HepG2 (cell line): Measurements from ENCODE around the gene EMC1. TPM values are rescaled to one million over a fixed set of nuclear protein-coding genes. Genes with fewer than 3 reads are reported as not detected.

Experiments
- AKAP8 ChIP-seq: sonication (generic); formaldehyde crosslinking; IDR thresholded peaks from 2 replicates; pipeline ENCODE4 v1.5.1; 2020; ENCODE audit warnings: mild to moderate bottlenecking, missing genetic modification reagents
- CENPT ChIP-seq: sonication (generic); formaldehyde crosslinking; IDR thresholded peaks from 2 replicates; pipeline ENCODE4 v1.8.0; 2022; ENCODE audit warnings: low read depth, mild to moderate bottlenecking, moderate library complexity, missing genetic modification reagents
- CREM ChIP-seq, 2 experiments: sonication (generic) in 1 of 2; formaldehyde crosslinking in 1 of 2; IDR thresholded peaks; 2 replicates each; pipeline versions ENCODE4 v1.4.0 to v1.6.1; 2016 to 2020; ENCODE audit warnings: antibody characterized with exemption in 1 of 2, mild to moderate bottlenecking in 1 of 2, missing genetic modification reagents in 1 of 2
- ERF ChIP-seq: IDR thresholded peaks from 2 replicates; pipeline ENCODE4 v1.6.1; 2018; ENCODE audit warnings: missing biosample characterization, missing genetic modification reagents
- KLF9 ChIP-seq: IDR thresholded peaks from 2 replicates; pipeline ENCODE4 v1.6.1; 2016; ENCODE audit warnings: low read depth
- NRL ChIP-seq: sonication (generic); formaldehyde crosslinking; IDR thresholded peaks from 2 replicates; pipeline ENCODE4 v1.5.0; 2020; ENCODE audit warnings: missing genetic modification reagents, mild to moderate bottlenecking, moderate library complexity, borderline replicate concordance
- SMAD3 ChIP-seq: sonication (generic); formaldehyde crosslinking; IDR thresholded peaks from 2 replicates; pipeline ENCODE4 v1.4.0; 2020; ENCODE audit warnings: missing genetic modification reagents
- TAF1 ChIP-seq: sonication (generic); formaldehyde crosslinking; IDR thresholded peaks from 2 replicates; pipeline ENCODE4 v1.4.0; 2020; ENCODE audit warnings: missing genetic modification reagents
- TMF1 ChIP-seq: sonication (generic); formaldehyde crosslinking; IDR thresholded peaks from 2 replicates; pipeline ENCODE4 v1.8.1; 2022; ENCODE audit warnings: low read depth, missing genetic modification reagents
- WIZ ChIP-seq: sonication (generic); formaldehyde crosslinking; IDR thresholded peaks from 2 replicates; pipeline ENCODE4 v1.5.1; 2020; ENCODE audit warnings: mild to moderate bottlenecking, missing genetic modification reagents
- ZFP62 ChIP-seq: sonication (generic); formaldehyde crosslinking; IDR thresholded peaks from 2 replicates; pipeline ENCODE4 v1.4.0; 2020; ENCODE audit warnings: missing genetic modification reagents
- ZFP90 ChIP-seq: sonication (generic); formaldehyde crosslinking; IDR thresholded peaks from 2 replicates; pipeline ENCODE4 v1.8.0; 2022; ENCODE audit warnings: missing genetic modification reagents, mild to moderate bottlenecking, inconsistent platforms, borderline replicate concordance
- ZKSCAN5 ChIP-seq: sonication (generic); formaldehyde crosslinking; IDR thresholded peaks from 2 replicates; pipeline ENCODE4 v1.5.1; 2020; ENCODE audit warnings: mild to moderate bottlenecking, missing genetic modification reagents
- ZNF20 ChIP-seq: sonication (generic); formaldehyde crosslinking; IDR thresholded peaks from 2 replicates; pipeline ENCODE4 v1.4.0; 2020; ENCODE audit warnings: mild to moderate bottlenecking, moderate library complexity, missing genetic modification reagents
- ZNF225 ChIP-seq: sonication (generic); formaldehyde crosslinking; IDR thresholded peaks from 2 replicates; pipeline ENCODE4 v1.4.0; 2020; ENCODE audit warnings: mild to moderate bottlenecking, missing genetic modification reagents
- ZNF30 ChIP-seq: sonication (generic); formaldehyde crosslinking; IDR thresholded peaks from 2 replicates; pipeline ENCODE4 v1.5.0; 2020; ENCODE audit warnings: mild to moderate bottlenecking, missing genetic modification reagents
- ZSCAN30 ChIP-seq: sonication (generic); formaldehyde crosslinking; IDR thresholded peaks from 2 replicates; pipeline ENCODE4 v1.5.0; 2020; ENCODE audit warnings: mild to moderate bottlenecking, missing genetic modification reagents
- polyA plus RNA-seq, 8 experiments: library from polyadenylated mRNA; depleted of rRNA in 3 of 8; stranded (reverse) in 7 of 8; unstranded in 1 of 8; fragments of >200 nt; fragmentation: Illumina TruSeq in 4 of 8; extraction: Trizol in 4 of 8; gene quantifications; 2 replicates each; pipeline versions ENCODE4 v1.2.1 to v1.2.3, GENCODE V29; 2011 to 2016; ENCODE audit warnings: low read depth in 4 of 8, missing spikeins in 1 of 8, mixed read lengths in 1 of 8; ENCODE audit not compliant: insufficient read depth in 1 of 8
- total RNA-seq, 5 experiments: library from RNA; depleted of rRNA; stranded (reverse); fragments of >200 nt; fragmentation: Illumina TruSeq; extraction: Trizol; gene quantifications; 2 replicates each; pipeline ENCODE4 v1.2.3, GENCODE V29; 2016; ENCODE audit warnings: low read depth in 1 of 5
- TF ChIP-seq, protein P1 (sequence below): sonication (generic); formaldehyde crosslinking; IDR thresholded peaks from 2 replicates; pipeline ENCODE4 v1.4.0; 2020; ENCODE audit warnings: missing genetic modification reagents, borderline replicate concordance
- TF ChIP-seq, protein P2 (sequence below): sonication (generic); formaldehyde crosslinking; IDR thresholded peaks from 2 replicates; pipeline ENCODE4 v1.4.0; 2020; ENCODE audit warnings: mild to moderate bottlenecking, missing genetic modification reagents

Gene EMC1
- total and polyA plus RNA-seq, 2 of the 13 experiments (the other 11 are each of a cell fraction or from before 2014, with no cell fraction given) = 38.0 to 61.3 TPM

DNA sequence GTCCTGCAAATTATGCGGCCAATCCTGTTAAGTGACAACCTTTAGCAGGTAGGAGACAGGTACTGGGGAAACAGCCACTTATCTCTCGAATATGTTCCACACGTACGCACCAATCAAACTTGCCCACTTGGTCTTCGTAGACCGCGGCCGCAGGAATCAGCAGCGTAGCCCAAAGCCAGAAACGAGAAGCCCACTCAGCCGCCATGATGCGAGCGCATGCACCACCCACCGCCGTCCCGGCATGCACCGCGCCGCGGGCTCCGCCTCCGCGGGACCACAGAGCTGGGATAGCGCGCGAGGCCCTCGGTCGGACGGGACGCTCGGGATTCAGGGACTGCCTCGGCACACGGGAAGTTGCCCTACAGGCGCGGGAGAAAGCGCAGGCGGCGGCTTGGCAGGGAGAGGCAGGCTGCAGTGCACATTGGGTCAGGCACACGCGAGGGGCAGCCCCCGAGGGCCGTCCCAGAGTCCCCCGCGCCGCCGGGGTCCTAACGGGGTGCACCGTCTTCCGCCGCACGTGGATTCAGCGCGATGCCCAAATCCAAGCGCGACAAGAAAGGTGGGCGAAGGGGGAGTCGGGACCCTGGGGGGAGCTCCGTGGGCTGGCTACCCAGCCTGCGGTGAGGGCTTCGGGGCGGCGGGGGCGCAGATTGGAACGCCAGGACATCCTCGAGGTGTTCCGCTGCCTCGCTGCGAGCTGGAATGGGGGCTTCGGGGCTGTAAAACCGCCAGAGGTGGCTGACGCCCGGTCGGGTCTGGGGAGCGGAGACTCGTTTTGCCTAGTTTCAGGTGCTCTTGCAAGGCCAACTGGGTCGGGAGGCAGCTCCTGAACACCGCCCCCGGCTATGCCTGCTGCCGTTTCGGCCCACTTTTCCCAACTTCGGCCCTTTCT is at the start of gene EMC1, which contains the start of gene MRTO4 (continued):
- TF ChIP-seq, protein P1, sequence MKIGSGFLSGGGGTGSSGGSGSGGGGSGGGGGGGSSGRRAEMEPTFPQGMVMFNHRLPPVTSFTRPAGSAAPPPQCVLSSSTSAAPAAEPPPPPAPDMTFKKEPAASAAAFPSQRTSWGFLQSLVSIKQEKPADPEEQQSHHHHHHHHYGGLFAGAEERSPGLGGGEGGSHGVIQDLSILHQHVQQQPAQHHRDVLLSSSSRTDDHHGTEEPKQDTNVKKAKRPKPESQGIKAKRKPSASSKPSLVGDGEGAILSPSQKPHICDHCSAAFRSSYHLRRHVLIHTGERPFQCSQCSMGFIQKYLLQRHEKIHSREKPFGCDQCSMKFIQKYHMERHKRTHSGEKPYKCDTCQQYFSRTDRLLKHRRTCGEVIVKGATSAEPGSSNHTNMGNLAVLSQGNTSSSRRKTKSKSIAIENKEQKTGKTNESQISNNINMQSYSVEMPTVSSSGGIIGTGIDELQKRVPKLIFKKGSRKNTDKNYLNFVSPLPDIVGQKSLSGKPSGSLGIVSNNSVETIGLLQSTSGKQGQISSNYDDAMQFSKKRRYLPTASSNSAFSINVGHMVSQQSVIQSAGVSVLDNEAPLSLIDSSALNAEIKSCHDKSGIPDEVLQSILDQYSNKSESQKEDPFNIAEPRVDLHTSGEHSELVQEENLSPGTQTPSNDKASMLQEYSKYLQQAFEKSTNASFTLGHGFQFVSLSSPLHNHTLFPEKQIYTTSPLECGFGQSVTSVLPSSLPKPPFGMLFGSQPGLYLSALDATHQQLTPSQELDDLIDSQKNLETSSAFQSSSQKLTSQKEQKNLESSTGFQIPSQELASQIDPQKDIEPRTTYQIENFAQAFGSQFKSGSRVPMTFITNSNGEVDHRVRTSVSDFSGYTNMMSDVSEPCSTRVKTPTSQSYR (CRISPR knock-in tag) = 0 out of 2 replicates have a peak, but pooled peaks have one; percentile 38
- TF ChIP-seq ERF (CRISPR knock-in tag) (peak; percentile 67), ZFP62 (CRISPR knock-in tag) (no peak), ZNF30 (CRISPR knock-in tag) (0 out of 2 replicates have a peak, but pooled peaks have one; percentile 77), SMAD3 (CRISPR knock-in tag) (peak; percentile 31; the same call in 1 of the 2 replicates), WIZ (CRISPR knock-in tag) (no peak), AKAP8 (CRISPR knock-in tag) (peak; percentile 27; the same call in 1 of the 2 replicates), TAF1 (CRISPR knock-in tag) (peak; percentile 92), ZKSCAN5 (CRISPR knock-in tag) (no peak), ZNF225 (CRISPR knock-in tag) (no peak), ZFP90 (CRISPR knock-in tag) (peak; percentile 56; the same call in 1 of the 2 replicates), ZSCAN30 (CRISPR knock-in tag) (no peak), CENPT (CRISPR knock-in tag) (no peak), TMF1 (CRISPR knock-in tag) (peak; percentile 88), NRL (peak; percentile 91), ZNF20 (CRISPR knock-in tag) (0 out of 2 replicates have a peak, but pooled peaks have one; percentile 53), KLF9 (CRISPR knock-in tag) (no peak), CREM (IDR thresholded peaks at IDR 0.05) (peak; percentile 65; the same call in 1 of the 2 replicates), CREM (CRISPR knock-in tag; IDR thresholded peaks at IDR 0.05) (no peak; the same call in 1 of the 2 replicates)
- TF ChIP-seq, protein P2, sequence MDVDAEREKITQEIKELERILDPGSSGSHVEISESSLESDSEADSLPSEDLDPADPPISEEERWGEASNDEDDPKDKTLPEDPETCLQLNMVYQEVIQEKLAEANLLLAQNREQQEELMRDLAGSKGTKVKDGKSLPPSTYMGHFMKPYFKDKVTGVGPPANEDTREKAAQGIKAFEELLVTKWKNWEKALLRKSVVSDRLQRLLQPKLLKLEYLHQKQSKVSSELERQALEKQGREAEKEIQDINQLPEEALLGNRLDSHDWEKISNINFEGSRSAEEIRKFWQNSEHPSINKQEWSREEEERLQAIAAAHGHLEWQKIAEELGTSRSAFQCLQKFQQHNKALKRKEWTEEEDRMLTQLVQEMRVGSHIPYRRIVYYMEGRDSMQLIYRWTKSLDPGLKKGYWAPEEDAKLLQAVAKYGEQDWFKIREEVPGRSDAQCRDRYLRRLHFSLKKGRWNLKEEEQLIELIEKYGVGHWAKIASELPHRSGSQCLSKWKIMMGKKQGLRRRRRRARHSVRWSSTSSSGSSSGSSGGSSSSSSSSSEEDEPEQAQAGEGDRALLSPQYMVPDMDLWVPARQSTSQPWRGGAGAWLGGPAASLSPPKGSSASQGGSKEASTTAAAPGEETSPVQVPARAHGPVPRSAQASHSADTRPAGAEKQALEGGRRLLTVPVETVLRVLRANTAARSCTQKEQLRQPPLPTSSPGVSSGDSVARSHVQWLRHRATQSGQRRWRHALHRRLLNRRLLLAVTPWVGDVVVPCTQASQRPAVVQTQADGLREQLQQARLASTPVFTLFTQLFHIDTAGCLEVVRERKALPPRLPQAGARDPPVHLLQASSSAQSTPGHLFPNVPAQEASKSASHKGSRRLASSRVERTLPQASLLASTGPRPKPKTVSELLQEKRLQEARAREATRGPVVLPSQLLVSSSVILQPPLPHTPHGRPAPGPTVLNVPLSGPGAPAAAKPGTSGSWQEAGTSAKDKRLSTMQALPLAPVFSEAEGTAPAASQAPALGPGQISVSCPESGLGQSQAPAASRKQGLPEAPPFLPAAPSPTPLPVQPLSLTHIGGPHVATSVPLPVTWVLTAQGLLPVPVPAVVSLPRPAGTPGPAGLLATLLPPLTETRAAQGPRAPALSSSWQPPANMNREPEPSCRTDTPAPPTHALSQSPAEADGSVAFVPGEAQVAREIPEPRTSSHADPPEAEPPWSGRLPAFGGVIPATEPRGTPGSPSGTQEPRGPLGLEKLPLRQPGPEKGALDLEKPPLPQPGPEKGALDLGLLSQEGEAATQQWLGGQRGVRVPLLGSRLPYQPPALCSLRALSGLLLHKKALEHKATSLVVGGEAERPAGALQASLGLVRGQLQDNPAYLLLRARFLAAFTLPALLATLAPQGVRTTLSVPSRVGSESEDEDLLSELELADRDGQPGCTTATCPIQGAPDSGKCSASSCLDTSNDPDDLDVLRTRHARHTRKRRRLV = peak; percentile 72; the same call in 1 of the 2 replicates
